HG02571 (cell line): Measurements from ENCODE around the gene ENTPD2.
A peak's percentile ranks its signal among the peaks of the same experiment; 100 is the strongest.
"Not testable (repeated sequence)": the region's sequence is repeated elsewhere in the genome, so short reads cannot be mapped to it uniquely, and the experiment has no call there.

Source experiments
- ATAC-seq: cut with Tn5 transposase; IDR thresholded peaks from one replicate; pipeline ENCODE4 v1.9.1; 2021; ENCODE audit warnings: mild to moderate bottlenecking, moderate library complexity; ENCODE audit not compliant: unreplicated experiment

ENTPD2 gene

GRCh38 chr9:137006116-137007003 lies 47.5 kb downstream of the ENTPD2 start:
- ATAC-seq = no peak

GRCh38 chr9:137004285-137004684 lies 49.6 kb downstream of the ENTPD2 start:
- ATAC-seq = not testable (repeated sequence)

DNA sequence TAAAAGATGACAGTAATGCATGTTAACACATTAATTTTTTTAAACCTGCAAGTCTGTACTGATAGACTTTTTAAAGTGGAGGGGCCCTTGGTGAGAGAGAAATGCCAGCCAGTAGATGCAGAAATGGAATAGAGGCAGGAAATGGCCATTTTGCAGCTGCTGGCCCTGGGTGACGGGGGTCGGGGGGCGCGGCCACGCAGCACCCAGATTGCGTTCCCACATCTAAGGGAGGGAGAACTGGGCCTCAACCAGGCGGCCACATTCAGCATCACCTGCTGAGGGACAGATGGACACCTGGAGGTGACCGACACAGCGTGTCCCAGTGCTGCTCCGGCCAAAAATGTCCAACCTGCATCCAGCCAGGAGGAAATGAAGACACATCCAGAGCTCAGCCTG lies 51.2 kb downstream of the ENTPD2 start:
- no peak for ATAC-seq

DNA sequence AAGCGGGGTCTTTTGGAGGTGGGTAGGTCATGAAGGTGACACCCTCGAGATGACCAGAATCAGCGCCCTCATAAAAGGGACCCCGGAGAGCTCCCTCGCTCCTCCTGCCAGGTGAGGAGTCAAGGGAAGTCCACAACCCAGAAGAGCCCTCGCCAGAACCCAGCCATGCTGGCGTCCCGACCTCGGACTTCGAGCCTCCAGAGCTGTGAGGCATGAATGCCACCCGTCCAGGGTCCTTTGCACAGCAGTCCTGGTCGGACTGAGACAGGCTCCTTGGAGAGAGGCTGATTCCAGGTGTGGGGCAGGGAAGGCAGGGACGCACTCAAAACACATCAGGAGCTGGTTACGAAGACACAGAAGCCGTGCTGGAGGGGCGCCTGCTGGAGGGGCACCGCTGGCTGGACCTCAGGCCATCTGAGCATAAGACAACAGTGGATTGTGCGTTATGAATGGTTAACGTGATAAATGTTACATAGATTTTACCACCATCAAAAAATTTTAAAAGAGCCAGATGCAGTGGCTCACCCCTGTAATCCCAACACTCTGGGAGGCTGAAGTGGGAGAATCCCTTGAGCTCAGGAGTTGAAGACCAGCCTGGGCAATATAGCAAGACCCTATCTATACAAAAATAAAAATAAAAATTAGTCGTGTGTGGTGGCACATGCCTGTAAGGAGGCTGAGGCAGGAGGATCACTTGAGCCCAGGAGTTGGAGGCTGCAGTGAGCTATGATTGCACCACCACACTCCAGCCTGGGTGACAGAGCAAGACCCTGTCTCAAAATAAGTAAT lies 51.8 kb downstream of the ENTPD2 start:
- no peak for ATAC-seq

DNA sequence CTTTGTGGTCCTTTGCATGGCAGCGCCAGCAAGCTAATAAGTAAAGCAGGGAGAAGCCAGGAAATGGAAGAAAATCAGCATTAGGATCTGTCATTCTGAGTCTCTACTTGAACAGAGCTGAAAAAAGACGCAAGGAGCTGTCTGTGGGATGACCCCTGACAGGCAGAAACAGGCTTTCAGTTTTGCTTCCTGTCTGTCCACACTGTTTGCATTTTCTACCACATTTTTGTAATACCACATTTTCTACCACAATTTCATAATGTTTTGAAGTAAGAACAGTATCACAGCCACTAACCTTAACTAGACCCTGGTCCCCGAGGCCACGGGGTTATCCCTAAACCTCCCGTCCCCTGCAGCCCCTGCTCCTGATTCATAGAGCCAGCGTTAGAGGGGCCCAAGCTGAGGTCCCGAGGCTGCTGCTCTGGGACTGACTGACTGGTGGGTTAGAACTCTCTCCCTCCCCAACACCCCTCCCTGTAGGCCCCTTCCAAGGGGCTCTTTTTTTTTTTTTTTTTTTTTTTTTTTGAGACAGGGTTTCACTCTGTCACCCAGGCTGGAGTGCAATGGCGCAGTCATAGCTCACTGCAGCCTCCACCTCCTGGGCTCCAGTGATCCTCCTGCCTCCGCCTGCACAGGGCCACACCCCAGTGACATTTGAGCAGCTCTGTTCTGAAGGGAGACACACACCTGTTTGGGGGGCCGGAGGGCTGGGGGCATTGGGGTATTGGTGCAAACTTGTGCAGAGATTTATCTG lies 53.5 kb downstream of the ENTPD2 start:
- ATAC-seq = peak; percentile 59
